ENCODE measurements around the gene TCF7L2. TPM values are rescaled to one million over a fixed set of nuclear protein-coding genes. Genes with fewer than 3 reads are reported as not detected.

The TCF7L2 gene
- total RNA-seq, 1 experiment from 2014 or later: 0.47 TPM

DNA sequence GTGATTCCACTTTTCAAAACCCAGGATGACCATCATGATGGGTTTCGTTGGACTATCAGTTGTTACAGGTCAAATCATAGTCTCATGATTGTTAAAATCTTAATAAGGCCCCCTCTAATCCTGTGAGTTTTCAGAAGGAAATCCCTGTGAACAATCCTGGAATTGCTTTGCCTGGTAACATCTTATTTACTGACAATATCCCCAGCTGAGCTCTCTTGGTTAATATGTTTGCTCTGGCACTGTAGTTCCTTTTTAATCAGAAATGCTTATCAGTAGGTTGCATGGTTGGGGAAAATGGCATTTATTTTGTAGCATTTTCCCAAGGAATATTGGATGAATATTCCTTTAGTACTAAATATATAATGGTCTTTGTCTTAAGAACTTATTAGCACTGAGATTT is 163.9 kb downstream of the TCF7L2 start:
- in situ Hi-C loops (cut with HindIII; ENCODE audit: low pct_unique_long_range_greater_than_20kb, low sequenced_read_pairs): no loop called here
- DNase-seq (ENCODE audit: low read depth): no peak

- DNase-seq (ENCODE audit: low read depth): no peak
- in situ Hi-C loops (cut with HindIII; ENCODE audit: low pct_unique_long_range_greater_than_20kb, low sequenced_read_pairs): no loop called here
Measured at GRCh38 chr10:113115556-113115955, 165.5 kb downstream of the TCF7L2 start.

DNA sequence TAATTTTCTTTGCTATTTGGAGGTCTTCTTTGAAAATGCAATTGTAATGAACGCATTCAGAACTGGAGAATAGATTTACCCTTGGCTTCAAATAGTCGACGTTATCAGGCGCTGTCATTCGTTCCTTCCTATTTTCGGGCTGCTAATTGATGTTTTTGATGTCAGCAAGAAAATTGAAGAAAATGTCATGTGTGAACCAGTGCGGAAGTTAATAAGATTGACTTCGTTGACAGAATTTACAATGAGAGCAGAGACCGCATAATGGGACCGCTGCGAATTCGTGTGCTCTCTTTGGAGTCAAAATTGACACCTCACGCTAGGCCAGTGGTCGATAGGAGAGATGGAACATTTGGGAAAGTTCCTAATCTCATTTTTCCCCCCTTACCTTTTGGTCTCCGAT is 168.8 kb downstream of the TCF7L2 start:
- no peak for DNase-seq (ENCODE audit: low read depth)
- in situ Hi-C loops (cut with HindIII; ENCODE audit: low pct_unique_long_range_greater_than_20kb, low sequenced_read_pairs): no loop called here

DNA sequence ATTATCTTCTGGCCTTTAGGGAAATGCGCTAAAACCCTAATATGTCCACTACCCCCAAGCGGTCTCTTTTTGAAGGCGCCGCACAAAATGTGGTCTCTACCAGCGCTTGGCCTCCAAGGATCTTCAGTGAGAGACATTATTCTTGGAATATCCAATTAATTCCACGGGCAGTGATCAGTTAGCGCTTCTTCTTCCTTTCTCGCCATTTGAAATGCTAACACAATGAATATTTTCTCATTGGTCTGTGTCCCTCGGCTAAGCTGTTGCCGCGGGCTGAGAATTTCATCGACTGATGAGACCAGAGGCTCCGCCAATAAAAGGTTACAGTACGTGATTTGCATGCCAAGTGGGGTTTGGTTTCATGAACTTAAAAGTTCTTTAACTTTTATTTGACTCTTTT is 169.8 kb downstream of the TCF7L2 start:
- no peak for DNase-seq (ENCODE audit: low read depth)
- in situ Hi-C loops (cut with HindIII; ENCODE audit: low pct_unique_long_range_greater_than_20kb, low sequenced_read_pairs): no loop called here

DNA sequence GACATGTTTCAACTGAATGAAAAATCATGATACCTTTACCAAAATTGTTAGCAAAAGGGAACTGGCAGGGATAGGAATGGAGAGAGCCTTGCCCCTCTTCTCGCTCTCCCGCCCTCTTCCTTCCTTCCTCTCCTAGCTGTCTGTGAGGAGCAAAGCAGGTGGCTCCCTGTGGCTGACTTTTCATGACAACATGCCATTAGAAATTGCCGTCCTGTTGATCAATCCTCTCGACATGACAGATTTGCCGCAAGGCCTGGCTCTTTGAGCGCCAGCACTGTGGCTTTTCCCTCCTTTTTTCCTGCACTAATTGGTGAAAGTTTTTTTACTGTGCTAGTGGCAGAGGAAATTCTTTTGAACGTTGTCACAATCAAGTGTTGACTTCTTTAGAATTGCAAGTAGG is 171.1 kb downstream of the TCF7L2 start:
- in situ Hi-C loops (cut with HindIII; ENCODE audit: low pct_unique_long_range_greater_than_20kb, low sequenced_read_pairs): no loop called here

GRCh38 chr10:113122947-113123346 is 172.9 kb downstream of the TCF7L2 start:
- no peak for DNase-seq (ENCODE audit: low read depth)
- in situ Hi-C loops (cut with HindIII; ENCODE audit: low pct_unique_long_range_greater_than_20kb, low sequenced_read_pairs): no loop called here

More for the DNA sequence above, 171.1 kb downstream of the TCF7L2 start:
- no peak for DNase-seq (ENCODE audit: low read depth)

- no peak for DNase-seq (ENCODE audit: low read depth)
- in situ Hi-C loops (cut with HindIII; ENCODE audit: low pct_unique_long_range_greater_than_20kb, low sequenced_read_pairs): no loop called here
Measured at GRCh38 chr10:113124724-113125123, 174.7 kb downstream of the TCF7L2 start.

- no peak for DNase-seq (ENCODE audit: low read depth)
- in situ Hi-C loops (cut with HindIII; ENCODE audit: low pct_unique_long_range_greater_than_20kb, low sequenced_read_pairs): no loop called here
Measured at GRCh38 chr10:113125612-113126011, 175.6 kb downstream of the TCF7L2 start.

DNA sequence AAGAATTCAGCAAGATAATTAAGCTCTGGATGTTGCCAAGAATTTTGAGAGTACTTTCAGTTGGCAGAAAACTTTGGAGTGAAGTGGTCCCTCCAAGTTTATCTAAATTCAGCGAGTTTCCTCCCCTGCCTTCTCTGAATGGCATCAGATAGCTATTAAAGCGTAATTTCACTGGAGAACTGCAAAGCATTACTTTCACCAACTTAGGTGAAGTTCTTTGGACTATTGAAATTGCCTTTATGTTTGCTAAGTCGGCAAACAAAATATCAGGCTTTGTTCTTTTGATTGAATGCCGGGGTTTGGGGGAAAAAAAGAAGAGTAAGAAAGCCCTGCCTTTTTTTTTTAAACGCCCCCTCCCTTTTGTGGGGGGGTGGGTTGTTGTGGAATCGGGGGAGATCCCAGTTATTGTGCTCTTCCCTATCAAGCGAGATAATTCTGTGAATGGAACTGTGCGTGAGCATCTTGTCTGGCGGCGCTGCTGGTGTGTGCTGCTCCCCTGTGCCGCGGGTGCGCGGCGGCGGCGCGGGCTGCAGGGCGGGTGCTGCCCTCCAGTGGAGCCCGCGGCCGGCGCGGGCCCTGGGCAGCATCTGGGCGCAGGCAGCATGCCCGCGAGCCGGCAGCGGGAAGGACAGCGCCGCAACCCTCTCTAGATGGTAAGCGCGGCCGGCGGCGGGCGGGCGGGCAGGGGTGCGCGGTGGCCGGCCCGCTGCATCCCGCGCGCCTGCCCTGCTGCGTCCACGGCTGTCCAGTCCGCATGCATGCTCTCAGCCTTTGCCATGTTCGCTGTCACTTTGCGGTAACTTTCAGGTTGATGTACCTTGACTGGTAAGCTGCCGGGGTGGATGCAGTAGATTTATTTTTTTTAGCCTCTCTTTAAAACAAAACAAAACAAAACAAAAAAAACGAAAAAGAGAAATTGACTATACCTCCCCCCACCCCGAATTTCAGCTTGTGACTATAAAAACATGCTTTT is 176.5 kb downstream of the TCF7L2 start:
- in situ Hi-C loops (cut with HindIII; ENCODE audit: low pct_unique_long_range_greater_than_20kb, low sequenced_read_pairs): no loop called here
- peak; percentile 75 for DNase-seq (ENCODE audit: low read depth)

DNA sequence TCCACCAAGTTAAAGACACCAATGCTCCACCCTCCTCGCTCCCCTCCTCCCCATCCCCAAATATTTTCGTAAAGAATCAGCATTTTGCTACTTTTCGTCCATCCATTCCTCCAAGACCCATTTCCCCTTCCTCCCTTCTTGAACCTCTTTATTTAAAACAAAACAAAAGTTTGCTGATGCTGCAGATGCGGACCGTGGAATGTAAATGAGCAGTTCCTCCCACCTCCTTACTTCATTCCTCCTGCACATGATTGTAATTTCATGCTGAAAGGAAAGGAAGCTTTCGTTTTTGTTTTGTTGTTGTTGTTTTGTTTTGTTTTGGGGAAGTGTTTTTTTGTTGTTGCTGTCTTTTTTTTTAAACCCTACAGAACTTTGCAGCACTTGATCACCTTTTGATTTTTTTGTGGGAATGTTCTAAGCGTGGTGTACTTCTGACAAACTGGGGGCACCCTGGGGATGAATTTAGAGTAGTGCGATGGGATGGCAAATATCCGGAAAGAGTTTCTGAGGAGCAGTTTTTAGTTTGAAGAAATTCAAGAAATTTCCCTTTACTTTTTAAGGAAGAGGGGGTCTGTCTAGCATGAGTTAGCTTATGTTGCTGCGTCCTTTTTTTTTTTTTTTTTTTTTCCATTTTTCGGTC is 177.3 kb downstream of the TCF7L2 start:
- DNase-seq (ENCODE audit: low read depth): no peak
- in situ Hi-C loops (cut with HindIII; ENCODE audit: low pct_unique_long_range_greater_than_20kb, low sequenced_read_pairs): no loop called here

DNA sequence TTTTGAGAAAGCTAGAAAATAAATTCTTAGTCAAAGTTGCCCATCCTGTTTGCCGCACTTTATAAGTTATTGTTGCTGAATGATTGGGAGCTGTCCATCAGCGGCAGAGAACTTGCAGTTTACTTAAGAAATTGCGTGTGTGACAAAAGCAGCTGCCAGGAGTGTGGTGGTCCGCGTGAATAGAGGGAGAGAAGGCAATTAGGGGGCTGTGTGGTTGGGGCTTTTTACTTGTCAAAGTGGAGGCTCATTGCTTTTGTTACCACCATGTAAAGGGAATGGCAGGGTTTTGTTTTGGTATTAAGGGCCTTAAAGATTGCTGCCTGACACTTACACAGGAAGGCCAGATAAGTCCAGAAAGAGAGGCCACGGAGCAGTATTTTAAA is 177.8 kb downstream of the TCF7L2 start:
- in situ Hi-C loops (cut with HindIII; ENCODE audit: low pct_unique_long_range_greater_than_20kb, low sequenced_read_pairs): no loop called here
- DNase-seq (ENCODE audit: low read depth): no peak

DNA sequence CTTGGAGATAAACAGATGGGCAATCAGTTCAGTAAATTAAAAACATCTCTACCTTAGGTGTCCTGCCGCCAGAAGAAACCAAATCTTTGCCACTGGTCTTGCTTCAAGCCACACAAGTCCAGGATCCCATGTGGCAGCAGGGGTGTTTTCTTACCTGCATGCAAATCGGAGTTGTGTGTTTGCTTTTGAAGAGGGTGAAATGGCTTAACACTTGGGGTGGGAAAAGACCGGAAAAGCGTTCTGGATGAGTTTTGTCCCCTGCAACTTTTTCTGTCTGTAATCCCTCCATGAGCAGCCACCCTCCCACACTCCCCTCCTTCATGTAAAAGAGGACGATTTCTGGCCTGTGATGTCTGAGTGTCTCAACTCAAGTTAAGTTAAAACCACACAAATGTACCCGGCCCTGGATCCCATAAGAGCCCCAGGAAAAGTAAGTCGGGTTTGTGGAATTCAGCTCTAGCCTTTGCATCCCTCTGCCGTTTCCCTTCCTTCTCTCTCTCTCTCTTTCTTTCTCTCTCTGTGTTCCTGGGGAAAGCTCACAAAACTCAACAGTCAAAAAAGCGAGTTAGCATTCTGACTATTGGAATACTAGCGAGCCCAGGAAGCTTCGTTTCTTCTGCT is 178.5 kb downstream of the TCF7L2 start:
- in situ Hi-C loops (cut with HindIII; ENCODE audit: low pct_unique_long_range_greater_than_20kb, low sequenced_read_pairs): no loop called here
- DNase-seq (ENCODE audit: low read depth): no peak

- in situ Hi-C loops (cut with HindIII; ENCODE audit: low pct_unique_long_range_greater_than_20kb, low sequenced_read_pairs): no loop called here
- no peak for DNase-seq (ENCODE audit: low read depth)
Measured at GRCh38 chr10:113129117-113129516, 179.1 kb downstream of the TCF7L2 start.

GRCh38 chr10:113130014-113130641 is 180.1 kb downstream of the TCF7L2 start:
- in situ Hi-C loops (cut with HindIII; ENCODE audit: low pct_unique_long_range_greater_than_20kb, low sequenced_read_pairs): no loop called here
- DNase-seq (ENCODE audit: low read depth): no peak

DNA sequence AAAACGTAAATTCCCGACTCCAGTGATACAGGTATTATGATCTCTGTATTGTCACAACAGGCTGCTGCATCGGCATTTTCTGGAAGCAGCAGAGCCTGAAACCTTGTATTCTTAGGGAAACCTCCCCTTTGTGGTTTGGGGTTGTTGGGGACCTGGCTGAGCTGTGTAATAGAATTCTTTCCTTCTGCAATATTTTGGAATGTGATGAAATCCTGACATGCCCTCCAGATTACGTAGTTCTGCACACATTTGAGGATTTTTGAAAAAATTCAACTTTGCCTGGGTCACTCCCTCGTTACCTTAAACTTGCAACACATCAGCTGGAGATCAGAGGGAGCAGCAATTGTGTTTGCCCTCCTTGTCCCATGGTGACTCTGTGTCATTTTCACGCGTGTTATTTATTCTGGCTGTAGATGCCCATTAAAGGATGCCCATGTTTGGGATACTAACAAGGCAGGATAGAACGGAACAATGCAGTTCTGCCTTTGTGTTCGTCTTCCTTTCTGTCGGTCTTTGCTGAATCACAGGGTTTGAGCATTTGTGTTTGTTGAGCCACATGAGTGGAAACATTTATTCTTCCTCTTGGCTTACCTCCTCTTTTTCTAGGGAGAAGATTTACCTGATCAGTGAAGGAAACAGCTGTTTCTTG is 181.7 kb downstream of the TCF7L2 start:
- in situ Hi-C loops (cut with HindIII; ENCODE audit: low pct_unique_long_range_greater_than_20kb, low sequenced_read_pairs): no loop called here

DNA sequence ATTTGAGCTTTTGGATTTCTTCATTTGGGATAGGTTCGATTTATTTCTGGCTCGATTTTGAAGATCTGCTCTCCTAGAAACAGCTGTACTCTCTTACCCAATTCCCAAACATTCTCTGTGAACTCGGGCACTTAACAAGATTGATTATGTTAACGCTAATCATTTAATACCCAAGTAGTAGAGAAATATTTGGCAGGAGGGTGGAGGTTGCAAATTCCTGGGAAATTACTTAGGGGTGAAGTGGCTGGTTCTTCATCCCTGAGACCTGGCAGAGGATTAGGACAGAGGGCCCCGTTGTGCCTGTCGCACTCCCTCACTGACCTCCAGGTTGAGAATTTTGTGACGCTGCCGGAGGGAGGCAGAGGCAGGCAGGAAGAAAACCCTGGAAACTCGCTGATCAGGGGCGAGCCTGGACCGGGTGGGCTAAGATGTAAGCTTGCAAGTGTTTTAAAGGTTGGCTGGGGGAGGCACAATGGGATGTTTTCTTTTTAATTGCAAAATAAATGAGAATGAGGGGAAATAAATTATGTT is 182.6 kb downstream of the TCF7L2 start:
- no peak for DNase-seq (ENCODE audit: low read depth)
- in situ Hi-C loops (cut with HindIII; ENCODE audit: low pct_unique_long_range_greater_than_20kb, low sequenced_read_pairs): no loop called here

More for the DNA sequence above, 181.7 kb downstream of the TCF7L2 start:
- DNase-seq (ENCODE audit: low read depth): no peak

DNA sequence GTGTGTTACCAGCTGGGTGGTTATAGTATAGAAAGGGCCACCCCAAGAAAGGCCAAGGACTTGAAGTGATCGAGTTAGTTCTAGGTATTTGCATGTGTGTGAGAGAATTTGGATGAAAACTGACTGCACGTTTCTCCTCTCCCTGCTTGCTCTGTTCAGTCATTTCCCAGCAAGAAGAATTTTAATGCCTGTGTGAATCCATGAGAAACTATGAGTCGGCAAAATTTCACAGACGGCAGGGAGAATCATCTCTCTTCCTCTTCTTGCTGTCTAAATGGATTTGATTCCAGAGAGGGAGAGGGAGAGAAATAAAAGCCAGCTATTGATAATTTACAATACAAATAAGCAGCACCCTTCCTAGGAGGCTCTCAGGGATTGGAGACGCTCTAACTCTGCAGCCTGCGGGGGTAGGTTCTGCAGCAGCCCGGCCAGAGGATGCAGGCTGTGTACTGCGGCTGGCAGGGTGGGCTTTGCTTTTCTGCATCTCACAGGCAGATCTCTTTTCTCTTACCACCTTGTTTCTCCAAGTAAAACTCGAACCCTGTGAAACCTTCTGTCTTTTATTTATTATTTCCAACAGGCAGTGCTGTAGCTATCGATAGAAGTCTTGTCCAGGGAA is 183.6 kb downstream of the TCF7L2 start:
- DNase-seq (ENCODE audit: low read depth): peak; percentile 62

GRCh38 chr10:113135025-113135424 is 185.0 kb downstream of the TCF7L2 start:
- no peak for DNase-seq (ENCODE audit: low read depth)
- in situ Hi-C loops (cut with HindIII; ENCODE audit: low pct_unique_long_range_greater_than_20kb, low sequenced_read_pairs): no loop called here

More for the DNA sequence above, 183.6 kb downstream of the TCF7L2 start:
- in situ Hi-C loops (cut with HindIII; ENCODE audit: low pct_unique_long_range_greater_than_20kb, low sequenced_read_pairs): no loop called here
